HG03135 (cell line): ENCODE results near the gene BZW1.
"Not testable (repeated sequence)": the region's sequence is repeated elsewhere in the genome, so short reads cannot be mapped to it uniquely, and the experiment has no call there.

Source experiments
- ATAC-seq: cut with Tn5 transposase; IDR thresholded peaks from one replicate; pipeline ENCODE4 v1.9.1; 2021; ENCODE audit warnings: mild to moderate bottlenecking, moderate library complexity; ENCODE audit not compliant: unreplicated experiment

BZW1 gene

GRCh38 chr2:200790185-200790584, 21.5 kb upstream of the BZW1 start:
- ATAC-seq, result no peak

- no peak for ATAC-seq
These were observed 19.8 kb upstream of the BZW1 start for GRCh38 chr2:200791905-200792304.

- ATAC-seq, result no peak
These were observed 17.6 kb upstream of the BZW1 start for GRCh38 chr2:200794143-200794542.

- ATAC-seq, result no peak
These were observed 16.7 kb upstream of the BZW1 start for GRCh38 chr2:200795028-200795440.

- ATAC-seq, result no peak
These were observed 15.1 kb upstream of the BZW1 start for GRCh38 chr2:200796561-200796960.

GRCh38 chr2:200797242-200797770, 14.4 kb upstream of the BZW1 start:
- no peak for ATAC-seq

- no peak for ATAC-seq
These were observed 13.2 kb upstream of the BZW1 start for GRCh38 chr2:200798514-200798913.

GRCh38 chr2:200800458-200800857, 11.3 kb upstream of the BZW1 start:
- no peak for ATAC-seq

GRCh38 chr2:200801431-200801830, 10.3 kb upstream of the BZW1 start:
- ATAC-seq, result not testable (repeated sequence)

GRCh38 chr2:200809506-200810251, 2.0 kb upstream of the BZW1 start:
- ATAC-seq, result no peak

GRCh38 chr2:200810252-200810997, 1.3 kb upstream of the BZW1 start:
- no peak for ATAC-seq

- no peak for ATAC-seq
These were observed 745 bp upstream of the BZW1 start for GRCh38 chr2:200810998-200811332.

GRCh38 chr2:200812122-200813022, 662 bp downstream of the BZW1 start:
- ATAC-seq, result peak; percentile 36

- ATAC-seq, result no peak
These were observed 2.6 kb downstream of the BZW1 start for GRCh38 chr2:200814276-200814815.

- ATAC-seq, result no peak
These were observed 3.2 kb downstream of the BZW1 start for GRCh38 chr2:200814917-200815316.

GRCh38 chr2:200818732-200819131, 7.0 kb downstream of the BZW1 start:
- not testable (repeated sequence) for ATAC-seq

GRCh38 chr2:200820573-200821234, 9.0 kb downstream of the BZW1 start:
- ATAC-seq, result no peak

GRCh38 chr2:200821686-200822245, 10.1 kb downstream of the BZW1 start:
- no peak for ATAC-seq

GRCh38 chr2:200828104-200828503, 16.4 kb downstream of the BZW1 start:
- no peak for ATAC-seq
